ENCODE results near the gene PRKCH. TPM values are rescaled to one million over a fixed set of nuclear protein-coding genes. Genes with fewer than 3 reads are reported as not detected.

PRKCH gene
- total RNA-seq, 1 experiment from 2014 or later, result 2.7 TPM

- TF ChIP-seq CTCF (IDR thresholded peaks at IDR 0.05) (no peak), SIN3A (IDR thresholded peaks at IDR 0.05; ENCODE audit: borderline replicate concordance, insufficient read depth, low read depth, low read length) (no peak), POLR2AphosphoS5 (IDR thresholded peaks at IDR 0.05; ENCODE audit: low read depth, low read length) (no peak), TCF7L2 (IDR thresholded peaks at IDR 0.05; ENCODE audit: low read depth, low read length) (no peak)
- TF ChIP-seq, protein P1, sequence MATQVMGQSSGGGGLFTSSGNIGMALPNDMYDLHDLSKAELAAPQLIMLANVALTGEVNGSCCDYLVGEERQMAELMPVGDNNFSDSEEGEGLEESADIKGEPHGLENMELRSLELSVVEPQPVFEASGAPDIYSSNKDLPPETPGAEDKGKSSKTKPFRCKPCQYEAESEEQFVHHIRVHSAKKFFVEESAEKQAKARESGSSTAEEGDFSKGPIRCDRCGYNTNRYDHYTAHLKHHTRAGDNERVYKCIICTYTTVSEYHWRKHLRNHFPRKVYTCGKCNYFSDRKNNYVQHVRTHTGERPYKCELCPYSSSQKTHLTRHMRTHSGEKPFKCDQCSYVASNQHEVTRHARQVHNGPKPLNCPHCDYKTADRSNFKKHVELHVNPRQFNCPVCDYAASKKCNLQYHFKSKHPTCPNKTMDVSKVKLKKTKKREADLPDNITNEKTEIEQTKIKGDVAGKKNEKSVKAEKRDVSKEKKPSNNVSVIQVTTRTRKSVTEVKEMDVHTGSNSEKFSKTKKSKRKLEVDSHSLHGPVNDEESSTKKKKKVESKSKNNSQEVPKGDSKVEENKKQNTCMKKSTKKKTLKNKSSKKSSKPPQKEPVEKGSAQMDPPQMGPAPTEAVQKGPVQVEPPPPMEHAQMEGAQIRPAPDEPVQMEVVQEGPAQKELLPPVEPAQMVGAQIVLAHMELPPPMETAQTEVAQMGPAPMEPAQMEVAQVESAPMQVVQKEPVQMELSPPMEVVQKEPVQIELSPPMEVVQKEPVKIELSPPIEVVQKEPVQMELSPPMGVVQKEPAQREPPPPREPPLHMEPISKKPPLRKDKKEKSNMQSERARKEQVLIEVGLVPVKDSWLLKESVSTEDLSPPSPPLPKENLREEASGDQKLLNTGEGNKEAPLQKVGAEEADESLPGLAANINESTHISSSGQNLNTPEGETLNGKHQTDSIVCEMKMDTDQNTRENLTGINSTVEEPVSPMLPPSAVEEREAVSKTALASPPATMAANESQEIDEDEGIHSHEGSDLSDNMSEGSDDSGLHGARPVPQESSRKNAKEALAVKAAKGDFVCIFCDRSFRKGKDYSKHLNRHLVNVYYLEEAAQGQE (IDR thresholded peaks at IDR 0.05; ENCODE audit: insufficient read depth in 1 of 2, low read depth in 2 of 2, low read length in 1 of 2), result no peak
- H3K4me3 ChIP-seq (ENCODE audit: low read depth in 2 of 2, low read length in 2 of 2), result no peak overlapping the region
- H3K4me1 ChIP-seq (ENCODE audit: control insufficient read depth, insufficient read depth, low read length), result peaks cover 4% of the 10 kb centered on the region; the same call in 1 of the 2 replicates
- H3K27ac ChIP-seq (ENCODE audit: low read length), result no peak overlapping the region
- ATAC-seq, result no peak
- in situ Hi-C loops (cut with HindIII; ENCODE audit: low pct_unique_long_range_greater_than_20kb, low sequenced_read_pairs), result no loop called here
- no peaks in the 10 kb centered on the region for H3K36me3 ChIP-seq (ENCODE audit: control insufficient read depth, insufficient read depth, low read length)
- intact Hi-C loops (cut with micrococcal nuclease; ENCODE audit: unreplicated experiment), result no loop called here
- no peak for DNase-seq (ENCODE audit: low read depth, low spot score)
- ChIA-PET POLR2A (no interaction called here), CTCF (no interaction called here)
- no TSS peak for BruUV-seq (replicated peaks)
- H3K9me3 ChIP-seq (ENCODE audit: control insufficient read depth, insufficient read depth, low read depth, low read length), result no peaks in the 10 kb centered on the region
- H3K27me3 ChIP-seq (ENCODE audit: control insufficient read depth, insufficient read depth, low read length), result no peaks in the 10 kb centered on the region; the same call in 1 of the 2 replicates
These were observed 218.3 kb downstream of the PRKCH start for GRCh38 chr14:61539631-61540030.

GRCh38 chr14:61540931-61541330 lies 219.6 kb downstream of the PRKCH start:
- no peaks in the 10 kb centered on the region for H3K36me3 ChIP-seq (ENCODE audit: control insufficient read depth, insufficient read depth, low read length)
- no peak overlapping the region for H3K27ac ChIP-seq (ENCODE audit: low read length)
- no peak for DNase-seq (ENCODE audit: low read depth, low spot score)
- in situ Hi-C loops (cut with HindIII; ENCODE audit: low pct_unique_long_range_greater_than_20kb, low sequenced_read_pairs), result no loop called here
- H3K4me3 ChIP-seq (ENCODE audit: low read depth in 2 of 2, low read length in 2 of 2), result no peak overlapping the region
- ChIA-PET CTCF (no interaction called here), POLR2A (no interaction called here)
- TF ChIP-seq, protein P1 (IDR thresholded peaks at IDR 0.05; ENCODE audit: insufficient read depth in 1 of 2, low read depth in 2 of 2, low read length in 1 of 2), result no peak
- no peak for TF ChIP-seq SIN3A (IDR thresholded peaks at IDR 0.05; ENCODE audit: borderline replicate concordance, insufficient read depth, low read depth, low read length)
- TF ChIP-seq POLR2AphosphoS5 (IDR thresholded peaks at IDR 0.05; ENCODE audit: low read depth, low read length), result no peak
- no peak for TF ChIP-seq CTCF (IDR thresholded peaks at IDR 0.05)
- TF ChIP-seq TCF7L2 (IDR thresholded peaks at IDR 0.05; ENCODE audit: low read depth, low read length), result no peak
- intact Hi-C loops (cut with micrococcal nuclease; ENCODE audit: unreplicated experiment), result no loop called here
- no peak for ATAC-seq
- no peaks in the 10 kb centered on the region; the same call in 1 of the 2 replicates for H3K27me3 ChIP-seq (ENCODE audit: control insufficient read depth, insufficient read depth, low read length)
- no peaks in the 10 kb centered on the region for H3K9me3 ChIP-seq (ENCODE audit: control insufficient read depth, insufficient read depth, low read depth, low read length)
- BruUV-seq (replicated peaks), result no TSS peak
- H3K4me1 ChIP-seq (ENCODE audit: control insufficient read depth, insufficient read depth, low read length), result peaks cover 4% of the 10 kb centered on the region; the same call in 1 of the 2 replicates

All from Panc1 (cell line).